Measurements from ENCODE around the gene PNMT.

The PNMT gene

GRCh38 chr17:39648616-39649366, 19.5 kb upstream of the PNMT start:
- no peak overlapping the region for H3K9ac ChIP-seq (ENCODE audit: low read length)
- H3K4me2 ChIP-seq (ENCODE audit: low read length): no peak overlapping the region
- H3K27me3 ChIP-seq (ENCODE audit: insufficient read depth, low read length, poor library complexity): no peaks in the 10 kb centered on the region
- WGBS (ENCODE audit: extremely low coverage, insufficient coverage, low lambda C conversion rate): no CpG with 5 or more reads among the region's 15 CpGs
- no peak overlapping the region for H3K18ac ChIP-seq (ENCODE audit: low read length)
- H3K4me3 ChIP-seq (ENCODE audit: low read length): no peak overlapping the region
- peaks cover 15% of the 10 kb centered on the region for H3K4me1 ChIP-seq (ENCODE audit: control insufficient read depth, low read depth, low read length)
- H3K23ac ChIP-seq (ENCODE audit: low read length): peak overlapping the region; percentile 20
- H3K4ac ChIP-seq (ENCODE audit: low read depth, low read length): no peak overlapping the region
- no peak overlapping the region for H2AK5ac ChIP-seq (ENCODE audit: low read length)
- no peak overlapping the region for H4K5ac ChIP-seq (ENCODE audit: low read length)
- no peaks in the 10 kb centered on the region for H3K79me2 ChIP-seq (ENCODE audit: control insufficient read depth, insufficient read depth, low read length)
- peak overlapping the region; percentile 39 for H3K56ac ChIP-seq (ENCODE audit: low read length)
- no peak overlapping the region for H3K27ac ChIP-seq (ENCODE audit: low read depth, low read length)
- H2BK5ac ChIP-seq (ENCODE audit: low read length): no peak overlapping the region
- no peak overlapping the region for H2BK120ac ChIP-seq (ENCODE audit: low read depth, low read length)
- no peak overlapping the region for H2BK15ac ChIP-seq (replicated peaks; ENCODE audit: low read depth)
- no peaks in the 10 kb centered on the region for H3K36me3 ChIP-seq (ENCODE audit: control insufficient read depth, insufficient read depth, low read length)
- no peak overlapping the region for H4K8ac ChIP-seq (ENCODE audit: low read depth, low read length)
- H3K79me1 ChIP-seq (ENCODE audit: low read length): peaks cover 7% of the 10 kb centered on the region
- DNase-seq: no peak

- no peak overlapping the region for H4K8ac ChIP-seq (ENCODE audit: low read depth, low read length)
- H3K27me3 ChIP-seq (ENCODE audit: insufficient read depth, low read length, poor library complexity): no peaks in the 10 kb centered on the region
- no peak overlapping the region for H3K56ac ChIP-seq (ENCODE audit: low read length)
- no peak overlapping the region for H3K4me2 ChIP-seq (ENCODE audit: low read length)
- H3K9ac ChIP-seq (ENCODE audit: low read length): no peak overlapping the region
- no peak overlapping the region for H2AK5ac ChIP-seq (ENCODE audit: low read length)
- H2BK120ac ChIP-seq (ENCODE audit: low read depth, low read length): no peak overlapping the region
- no peak overlapping the region for H4K5ac ChIP-seq (ENCODE audit: low read length)
- no CpG with 5 or more reads among the region's 11 CpGs for WGBS (ENCODE audit: extremely low coverage, insufficient coverage, low lambda C conversion rate)
- H3K36me3 ChIP-seq (ENCODE audit: control insufficient read depth, insufficient read depth, low read length): no peaks in the 10 kb centered on the region
- H3K4me1 ChIP-seq (ENCODE audit: control insufficient read depth, low read depth, low read length): peaks cover 13% of the 10 kb centered on the region
- no peak for DNase-seq
- no peak overlapping the region for H2BK15ac ChIP-seq (replicated peaks; ENCODE audit: low read depth)
- H3K23ac ChIP-seq (ENCODE audit: low read length): no peak overlapping the region
- no peak overlapping the region for H3K4ac ChIP-seq (ENCODE audit: low read depth, low read length)
- no peak overlapping the region for H3K4me3 ChIP-seq (ENCODE audit: low read length)
- no peaks in the 10 kb centered on the region for H3K79me2 ChIP-seq (ENCODE audit: control insufficient read depth, insufficient read depth, low read length)
- no peak overlapping the region for H3K27ac ChIP-seq (ENCODE audit: low read depth, low read length)
- H3K79me1 ChIP-seq (ENCODE audit: low read length): peaks cover 4% of the 10 kb centered on the region
- H2BK5ac ChIP-seq (ENCODE audit: low read length): no peak overlapping the region
- no peak overlapping the region for H3K18ac ChIP-seq (ENCODE audit: low read length)
Observed at GRCh38 chr17:39650121-39650579, 18.1 kb upstream of the PNMT start.

GRCh38 chr17:39651923-39652586, 16.2 kb upstream of the PNMT start:
- Histone ChIP-seq H4K8ac (ENCODE audit: low read depth, low read length) (no peak overlapping the region), H3K79me2 (ENCODE audit: control insufficient read depth, insufficient read depth, low read length) (no peaks in the 10 kb centered on the region), H3K79me1 (ENCODE audit: low read length) (peaks cover 4% of the 10 kb centered on the region), H3K9ac (ENCODE audit: low read length) (peak overlapping the region; percentile 49), H3K56ac (ENCODE audit: low read length) (peak overlapping the region; percentile 74), H3K18ac (ENCODE audit: low read length) (no peak overlapping the region), H2BK15ac (replicated peaks; ENCODE audit: low read depth) (no peak overlapping the region), H2BK5ac (ENCODE audit: low read length) (no peak overlapping the region), H3K27me3 (ENCODE audit: insufficient read depth, low read length, poor library complexity) (no peaks in the 10 kb centered on the region), H3K4me3 (ENCODE audit: low read length) (no peak overlapping the region), H2BK120ac (ENCODE audit: low read depth, low read length) (no peak overlapping the region), H3K4ac (ENCODE audit: low read depth, low read length) (no peak overlapping the region), H3K36me3 (ENCODE audit: control insufficient read depth, insufficient read depth, low read length) (no peaks in the 10 kb centered on the region), H3K23ac (ENCODE audit: low read length) (no peak overlapping the region), H3K4me1 (ENCODE audit: control insufficient read depth, low read depth, low read length) (peaks cover 10% of the 10 kb centered on the region), H4K5ac (ENCODE audit: low read length) (no peak overlapping the region), H2AK5ac (ENCODE audit: low read length) (no peak overlapping the region), H3K27ac (ENCODE audit: low read depth, low read length) (no peak overlapping the region), H3K4me2 (ENCODE audit: low read length) (no peak overlapping the region)
- WGBS (ENCODE audit: extremely low coverage, insufficient coverage, low lambda C conversion rate): no CpG with 5 or more reads among the region's 8 CpGs
- DNase-seq: no peak

- H3K27ac ChIP-seq (ENCODE audit: low read depth, low read length): peak overlapping the region; percentile 66
- H3K27me3 ChIP-seq (ENCODE audit: insufficient read depth, low read length, poor library complexity): no peaks in the 10 kb centered on the region
- no peak overlapping the region for H3K4ac ChIP-seq (ENCODE audit: low read depth, low read length)
- no peak overlapping the region for H4K5ac ChIP-seq (ENCODE audit: low read length)
- H3K36me3 ChIP-seq (ENCODE audit: control insufficient read depth, insufficient read depth, low read length): no peaks in the 10 kb centered on the region
- no CpG with 5 or more reads among the region's 7 CpGs for WGBS (ENCODE audit: extremely low coverage, insufficient coverage, low lambda C conversion rate)
- H3K4me2 ChIP-seq (ENCODE audit: low read length): no peak overlapping the region
- DNase-seq: peak; percentile 85
- peak overlapping the region; percentile 74 for H3K56ac ChIP-seq (ENCODE audit: low read length)
- no peak overlapping the region for H2BK120ac ChIP-seq (ENCODE audit: low read depth, low read length)
- H2BK15ac ChIP-seq (replicated peaks; ENCODE audit: low read depth): no peak overlapping the region
- H3K23ac ChIP-seq (ENCODE audit: low read length): no peak overlapping the region
- H3K9ac ChIP-seq (ENCODE audit: low read length): peak overlapping the region; percentile 59
- no peak overlapping the region for H4K8ac ChIP-seq (ENCODE audit: low read depth, low read length)
- no peaks in the 10 kb centered on the region for H3K79me2 ChIP-seq (ENCODE audit: control insufficient read depth, insufficient read depth, low read length)
- no peak overlapping the region for H2AK5ac ChIP-seq (ENCODE audit: low read length)
- H3K4me3 ChIP-seq (ENCODE audit: low read length): no peak overlapping the region
- peaks cover 10% of the 10 kb centered on the region for H3K4me1 ChIP-seq (ENCODE audit: control insufficient read depth, low read depth, low read length)
- H3K18ac ChIP-seq (ENCODE audit: low read length): no peak overlapping the region
- H3K79me1 ChIP-seq (ENCODE audit: low read length): peaks cover 3% of the 10 kb centered on the region
- peak overlapping the region; percentile 55 for H2BK5ac ChIP-seq (ENCODE audit: low read length)
Observed at GRCh38 chr17:39652587-39653315, 15.5 kb upstream of the PNMT start.

- no peak overlapping the region for H3K4me3 ChIP-seq (ENCODE audit: low read length)
- no CpG with 5 or more reads among the region's 12 CpGs for WGBS (ENCODE audit: extremely low coverage, insufficient coverage, low lambda C conversion rate)
Observed at GRCh38 chr17:39653316-39653661, 15.0 kb upstream of the PNMT start.

More at GRCh38 chr17:39653316-39653661, 15.0 kb upstream of the PNMT start:
- H3K27me3 ChIP-seq (ENCODE audit: insufficient read depth, low read length, poor library complexity): no peaks in the 10 kb centered on the region
- H3K4ac ChIP-seq (ENCODE audit: low read depth, low read length): no peak overlapping the region
- H3K4me1 ChIP-seq (ENCODE audit: control insufficient read depth, low read depth, low read length): peaks cover 10% of the 10 kb centered on the region
- no peak for DNase-seq
- H3K9ac ChIP-seq (ENCODE audit: low read length): peak overlapping the region; percentile 59
- no peaks in the 10 kb centered on the region for H3K79me2 ChIP-seq (ENCODE audit: control insufficient read depth, insufficient read depth, low read length)
- H2BK15ac ChIP-seq (replicated peaks; ENCODE audit: low read depth): no peak overlapping the region
- no peak overlapping the region for H4K5ac ChIP-seq (ENCODE audit: low read length)
- no peak overlapping the region for H2BK120ac ChIP-seq (ENCODE audit: low read depth, low read length)
- H3K23ac ChIP-seq (ENCODE audit: low read length): no peak overlapping the region
- H2AK5ac ChIP-seq (ENCODE audit: low read length): peak overlapping the region; percentile 22
- no peak overlapping the region for H3K18ac ChIP-seq (ENCODE audit: low read length)
- H4K8ac ChIP-seq (ENCODE audit: low read depth, low read length): no peak overlapping the region
- H2BK5ac ChIP-seq (ENCODE audit: low read length): peak overlapping the region; percentile 55
- H3K27ac ChIP-seq (ENCODE audit: low read depth, low read length): peak overlapping the region; percentile 66
- peaks cover 3% of the 10 kb centered on the region for H3K79me1 ChIP-seq (ENCODE audit: low read length)
- H3K56ac ChIP-seq (ENCODE audit: low read length): peak overlapping the region; percentile 65
- H3K4me2 ChIP-seq (ENCODE audit: low read length): no peak overlapping the region
- H3K36me3 ChIP-seq (ENCODE audit: control insufficient read depth, insufficient read depth, low read length): no peaks in the 10 kb centered on the region
